Stimulated activated CD4-positive, alpha-beta T cell treated with anti-CD3 and anti-CD28 coated beads, TNF-alpha, amount 100 ng/mL, for 1 hour (primary cell): Measurements from ENCODE around the gene LYRM9.
"Not testable (repeated sequence)": the region's sequence is repeated elsewhere in the genome, so short reads cannot be mapped to it uniquely, and the experiment has no call there.

Source experiments
- DNase-seq, 3 donors: peaks; one replicate each; pipeline ENCODE4 v3.0.0-alpha.2; 2020; ENCODE audit warnings: low read depth in 3 of 3, low spot score in 1 of 3

LYRM9 gene

DNA sequence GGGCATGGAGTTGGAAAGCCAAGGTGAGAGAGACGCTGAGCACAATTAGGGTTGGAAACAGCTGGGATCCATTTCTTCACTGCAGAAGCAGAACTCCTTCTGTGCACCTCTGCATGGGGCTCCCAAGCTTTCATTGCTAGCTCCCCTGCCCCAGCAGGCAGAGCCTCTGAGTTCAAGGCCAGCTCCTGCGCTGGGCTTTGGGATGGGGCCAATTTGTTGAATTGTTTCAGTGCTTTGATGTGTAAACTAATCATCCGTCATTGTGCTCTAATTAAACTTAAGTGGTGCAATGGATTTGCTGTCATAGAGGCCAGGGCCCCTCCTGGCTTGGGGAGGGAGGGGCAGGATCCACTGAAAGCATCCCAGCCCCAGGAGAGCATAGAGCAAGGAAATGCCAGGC lies 13.5 kb upstream of the LYRM9 start:
- DNase-seq = no peak

DNA sequence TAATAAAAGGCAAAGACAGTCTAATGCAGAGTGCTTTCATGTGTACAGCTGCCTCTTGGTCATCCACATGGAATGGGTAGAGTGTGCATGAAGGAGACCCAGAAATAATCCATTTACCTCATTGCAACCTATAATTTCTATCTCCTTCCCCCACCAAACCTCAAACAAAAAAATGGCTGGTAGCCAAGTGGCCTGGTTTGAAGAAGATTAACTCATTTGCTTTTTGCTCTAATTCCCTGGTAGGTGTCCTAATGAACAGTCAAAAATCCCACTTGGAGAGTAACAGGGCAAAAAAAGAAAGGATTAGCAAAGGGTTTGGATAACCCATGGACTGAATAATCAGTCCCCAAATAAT lies 13.0 kb upstream of the LYRM9 start:
- no peak for DNase-seq

DNA sequence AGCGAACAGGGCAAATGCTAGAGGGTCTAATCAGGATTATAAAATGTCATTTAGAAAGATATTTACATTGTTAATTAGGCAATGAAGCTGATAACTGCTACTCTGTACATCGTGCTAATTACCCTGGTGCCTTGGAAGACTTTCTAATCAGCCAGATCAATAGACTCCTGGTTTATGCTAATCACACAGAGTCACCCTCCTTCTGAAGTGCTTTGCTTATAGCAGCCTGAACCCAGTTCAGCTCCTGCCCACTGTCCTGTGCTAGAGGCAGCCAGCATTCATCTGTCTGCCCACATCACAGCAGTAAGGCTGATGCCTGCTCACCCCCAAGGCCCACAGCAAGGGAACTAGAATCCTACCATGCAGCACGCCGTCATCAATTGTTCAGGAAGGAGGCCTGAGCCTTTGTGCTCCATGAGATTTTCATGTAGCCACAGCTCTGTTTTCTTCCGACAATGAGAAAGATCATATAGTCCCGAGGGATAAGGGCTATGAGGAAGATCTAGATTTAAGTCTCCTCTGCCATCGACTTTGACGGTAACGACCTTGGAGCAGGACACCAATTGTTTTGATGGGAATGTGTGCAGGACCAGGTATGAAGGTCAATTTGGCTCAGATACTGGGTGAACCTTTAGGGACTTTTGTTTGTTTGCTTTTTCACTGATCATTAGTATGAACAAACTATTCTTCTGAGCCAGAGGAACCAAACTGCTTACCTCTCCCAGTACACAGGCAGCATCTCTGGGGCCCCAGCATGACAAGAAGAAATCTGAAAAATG lies 12.5 kb upstream of the LYRM9 start:
- no peak for DNase-seq

DNA sequence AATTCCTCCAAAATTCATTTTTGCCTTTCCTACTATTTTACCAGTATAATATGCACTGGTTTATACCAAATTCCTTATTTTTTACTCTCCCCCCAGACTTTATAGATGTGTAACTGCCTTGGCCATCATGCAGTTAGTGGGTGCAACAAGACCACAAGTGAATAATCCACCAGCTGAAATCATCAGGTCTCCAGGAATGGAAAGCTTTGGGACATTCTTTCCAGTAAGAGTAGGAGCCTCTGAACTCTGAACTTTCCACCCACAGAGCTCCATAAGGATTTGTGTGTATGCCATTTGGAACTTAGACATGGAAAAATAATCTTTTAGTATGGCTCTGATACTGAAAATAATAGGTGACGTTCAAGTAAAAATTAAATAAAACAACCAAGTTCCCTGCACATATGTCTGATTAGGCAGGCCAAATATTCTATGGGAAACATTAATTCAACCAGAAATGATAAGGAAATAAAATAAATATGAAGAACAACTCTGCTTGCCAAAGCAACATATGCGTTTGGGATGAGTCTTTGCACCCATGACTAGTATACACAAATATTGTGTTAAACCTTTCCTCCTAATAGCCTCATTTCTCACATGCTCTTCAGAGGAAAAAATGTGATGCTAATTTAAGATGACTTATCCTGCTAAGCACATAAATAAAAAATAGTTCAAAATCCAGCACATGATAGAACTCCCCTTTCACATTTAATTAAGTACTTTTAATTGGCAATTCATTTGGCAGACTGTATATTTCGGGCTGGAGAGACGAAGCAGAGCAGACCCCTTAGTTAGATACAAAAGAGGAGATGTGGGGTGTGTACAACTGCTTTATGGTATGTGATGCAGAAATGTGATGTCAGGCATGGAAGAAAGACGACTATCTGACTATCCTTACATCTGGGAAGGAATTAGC lies 11.6 kb upstream of the LYRM9 start:
- DNase-seq = no peak

DNA sequence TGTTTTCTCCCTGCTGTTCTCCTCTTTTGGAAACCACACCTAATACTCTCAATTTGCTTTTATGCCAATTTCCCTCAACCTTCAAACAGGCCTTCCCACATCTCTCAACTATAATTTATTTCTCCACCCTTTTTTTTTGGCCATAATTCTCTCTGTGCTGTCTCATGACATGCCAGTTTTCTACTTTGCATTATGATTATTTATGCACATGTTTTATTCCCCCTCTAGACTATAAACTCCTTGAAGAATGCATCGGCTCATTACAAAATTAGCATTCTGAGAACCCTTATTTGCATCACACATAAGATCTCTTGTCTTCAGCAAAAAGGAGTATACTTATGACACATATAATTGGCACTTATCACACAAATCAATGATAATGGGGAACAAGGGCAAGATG lies 10.9 kb upstream of the LYRM9 start:
- no peak for DNase-seq

DNA sequence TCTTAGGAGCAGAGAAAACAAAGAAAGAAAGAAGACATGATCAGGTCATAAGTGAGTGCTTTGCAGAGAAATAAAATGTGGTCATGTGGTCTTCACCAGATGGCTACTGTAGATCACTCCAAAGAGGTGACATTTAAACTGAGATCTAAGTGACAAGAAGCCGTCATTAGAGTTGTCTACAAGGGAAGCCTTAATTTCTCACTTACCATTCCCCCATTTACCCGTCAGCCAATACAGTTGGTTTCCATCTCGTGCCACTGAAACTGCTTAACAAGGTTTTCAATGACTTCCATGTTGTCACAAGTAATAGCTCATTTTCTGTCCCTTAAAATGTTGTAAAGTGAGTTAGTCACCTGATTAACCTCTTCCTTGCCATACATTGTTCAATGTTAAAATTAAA lies 6.4 kb upstream of the LYRM9 start:
- no peak for DNase-seq

DNA sequence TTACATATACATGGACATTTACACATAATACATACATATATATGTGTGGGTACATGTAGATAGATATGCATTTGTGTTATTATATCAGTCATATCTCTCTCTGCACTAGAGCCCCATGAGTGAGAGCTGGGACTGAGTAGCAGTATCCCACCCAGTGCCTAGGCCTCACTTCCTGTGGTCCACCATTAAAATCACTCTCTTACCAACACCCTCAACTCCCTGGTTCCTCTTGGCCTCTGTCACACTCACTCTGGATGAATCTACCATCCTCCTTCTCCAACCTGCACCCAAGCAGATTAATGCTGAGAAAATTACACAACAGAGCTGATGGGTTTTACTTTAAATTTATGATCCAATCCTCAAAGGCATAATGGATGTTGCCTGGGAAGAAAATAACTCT lies 4.9 kb upstream of the LYRM9 start:
- DNase-seq = no peak

DNA sequence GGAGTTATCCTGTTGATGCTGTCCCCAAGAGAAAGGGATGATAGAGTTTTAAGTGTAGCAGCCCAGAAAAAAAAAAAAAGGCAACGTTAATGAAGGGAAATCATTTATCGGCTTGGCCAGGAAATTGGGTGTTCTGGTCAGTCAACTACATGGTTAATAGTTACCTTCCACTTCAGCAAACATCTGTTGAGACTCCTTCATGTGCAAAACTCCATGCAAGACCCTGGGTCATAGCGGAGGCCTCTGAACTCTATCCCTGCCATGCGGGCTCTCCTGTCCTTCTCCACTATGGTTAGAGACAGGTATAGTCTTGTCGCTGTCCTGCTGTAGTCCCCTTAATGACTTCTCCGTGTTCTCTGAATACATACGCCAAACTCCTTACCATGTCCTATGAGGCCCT lies 3.5 kb upstream of the LYRM9 start:
- no peak for DNase-seq

DNA sequence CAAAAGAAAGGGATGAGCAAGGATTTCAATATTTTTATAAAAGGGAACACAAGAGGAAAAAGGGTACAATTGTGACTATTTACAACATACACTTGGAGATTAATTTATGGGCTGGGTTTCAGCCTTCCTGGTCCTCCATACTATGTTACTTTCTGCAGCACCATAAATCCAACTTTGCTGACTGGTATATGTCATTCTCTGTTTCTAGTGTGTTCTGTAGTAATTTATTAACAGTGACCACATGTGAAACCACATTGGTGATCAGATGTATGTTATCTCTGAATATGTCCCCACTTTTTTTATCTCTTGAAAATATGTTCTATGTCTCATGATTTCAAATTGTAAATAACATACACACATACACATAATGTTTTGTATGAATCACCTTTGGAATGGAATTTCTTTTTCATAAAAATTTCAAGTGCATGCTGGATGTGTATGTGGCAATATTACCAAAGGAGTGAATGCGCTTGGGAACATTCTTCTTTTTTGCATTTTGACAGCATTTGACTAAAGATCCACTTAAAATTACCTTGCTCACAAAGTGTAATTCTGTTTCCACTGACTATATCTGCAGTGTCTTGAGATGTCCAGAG lies 2.9 kb upstream of the LYRM9 start:
- DNase-seq = no peak

DNA sequence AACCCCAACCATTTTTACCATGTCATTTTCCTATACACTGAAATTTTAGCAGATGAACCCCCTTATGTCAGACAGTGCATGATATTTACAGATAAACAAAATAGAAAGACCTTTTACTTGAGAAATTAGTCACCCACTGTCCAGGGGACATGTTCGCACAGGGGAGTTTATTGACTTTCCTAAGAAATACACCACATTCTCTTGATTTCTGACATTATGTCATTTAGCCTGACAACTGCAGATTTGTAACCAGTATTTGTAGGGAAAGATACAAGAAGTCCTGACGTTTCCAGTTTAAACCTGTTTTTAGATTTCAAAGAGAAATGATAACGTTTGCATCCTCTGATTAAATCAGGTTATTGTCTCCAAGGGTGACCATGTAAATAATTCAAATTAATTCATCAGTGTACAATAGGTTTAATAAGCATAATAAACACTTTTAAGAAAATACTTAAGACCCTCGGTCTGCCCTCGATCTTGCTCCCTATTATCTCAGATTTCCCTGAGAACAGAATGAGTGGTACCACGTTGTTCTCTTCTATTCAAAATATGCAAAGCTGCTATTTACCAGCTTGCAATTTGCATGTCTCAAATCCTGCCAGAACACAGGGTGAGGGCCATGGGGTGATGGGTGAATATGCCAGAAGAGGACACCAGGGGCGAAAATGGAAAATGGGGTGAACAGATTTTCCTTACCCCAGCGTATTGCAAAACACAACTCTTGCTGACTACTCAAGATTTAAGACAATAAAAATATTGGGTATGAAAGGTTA lies 2.1 kb upstream of the LYRM9 start:
- DNase-seq = no peak

DNA sequence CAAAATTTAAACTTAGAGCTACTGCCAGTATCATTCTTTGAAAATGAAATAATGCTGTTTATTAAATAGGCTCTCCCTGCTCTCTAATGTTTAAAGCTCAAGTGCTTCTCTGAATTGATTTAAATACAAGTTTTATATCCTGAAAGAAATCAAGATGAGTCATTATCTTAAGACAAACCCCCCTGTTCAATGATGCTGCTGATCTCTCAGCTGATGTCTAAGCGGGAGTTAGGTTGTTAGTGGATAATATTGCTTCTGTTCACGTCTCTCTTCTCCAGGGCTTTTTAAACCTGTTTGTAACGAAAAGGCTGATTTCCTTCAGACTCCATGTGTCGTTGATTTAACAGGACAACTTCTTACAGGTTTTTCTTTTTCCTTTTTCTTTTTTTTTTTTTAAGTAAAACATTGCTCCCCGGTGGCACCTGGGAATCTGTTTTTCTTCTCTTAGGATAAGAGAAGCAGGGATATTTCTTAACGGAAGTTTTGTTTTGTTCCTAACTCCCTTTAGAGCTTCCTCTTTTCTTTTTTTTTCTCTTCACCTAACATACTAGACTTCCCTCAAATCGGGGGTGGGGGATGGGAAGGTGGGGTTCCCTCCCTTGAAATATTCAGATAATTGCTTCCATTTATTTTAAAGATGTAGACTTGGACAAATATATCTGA lies 807 bp upstream of the LYRM9 start:
- DNase-seq = no peak

DNA sequence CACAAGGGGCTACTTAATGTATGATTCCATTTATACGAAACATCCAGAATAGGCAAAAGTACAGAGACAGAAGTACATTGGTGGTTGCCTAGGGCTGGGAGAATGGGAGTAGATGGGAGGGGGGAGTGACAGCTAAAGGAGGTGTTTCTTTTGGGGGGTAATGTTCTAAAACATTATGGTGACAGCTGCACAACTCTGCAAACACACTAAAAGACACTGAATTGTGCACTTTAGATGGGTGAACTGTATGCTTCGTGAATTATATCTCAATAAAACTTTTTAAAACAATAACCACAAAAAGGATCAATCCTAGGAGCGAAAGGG lies 661 bp downstream of the LYRM9 start:
- no peak for DNase-seq

DNA sequence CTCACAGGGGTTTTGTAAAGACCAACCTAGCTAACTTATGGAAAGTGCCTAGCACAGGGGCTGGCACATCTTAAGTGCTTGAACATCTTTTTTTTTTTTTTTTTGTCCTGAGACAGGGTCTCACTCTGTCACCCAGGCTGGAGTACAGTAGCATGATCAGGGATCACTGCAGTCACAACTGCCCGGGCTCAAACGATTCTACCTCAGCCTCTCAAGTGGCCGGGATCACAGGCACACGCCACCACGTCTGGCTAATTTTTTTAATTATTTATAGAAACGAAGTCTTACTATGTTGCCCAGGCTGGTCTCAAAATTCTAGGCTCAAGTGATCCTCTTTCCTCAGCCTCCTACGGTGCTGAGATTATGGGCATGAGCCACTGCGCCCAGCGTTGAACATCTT lies 1.3 kb downstream of the LYRM9 start:
- DNase-seq = no peak

DNA sequence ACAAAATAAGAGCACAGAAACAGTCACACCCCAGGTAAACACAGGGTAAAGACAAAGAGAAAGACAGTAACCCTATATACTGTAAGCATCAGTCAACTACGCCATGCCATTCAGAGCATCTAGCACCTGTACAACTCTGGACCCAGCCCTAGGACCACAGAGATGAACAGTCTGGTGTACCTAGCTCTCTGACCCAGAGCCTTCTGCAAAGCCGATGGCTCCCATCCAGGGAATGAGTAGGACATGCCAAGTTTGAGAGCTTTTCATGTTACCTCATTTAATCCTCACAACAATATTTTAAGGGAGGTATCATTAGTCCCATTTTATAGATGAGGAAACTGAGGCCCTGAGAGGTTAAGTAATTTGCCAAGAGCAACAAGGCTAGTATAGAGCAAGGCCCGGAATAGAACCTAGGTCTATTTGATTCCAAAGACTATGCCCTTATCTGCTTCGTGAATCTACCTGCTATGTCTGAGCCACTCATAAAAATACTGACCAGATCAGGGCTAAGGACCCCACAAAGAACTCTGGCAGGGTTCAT lies 3.4 kb downstream of the LYRM9 start:
- no peak for DNase-seq

DNA sequence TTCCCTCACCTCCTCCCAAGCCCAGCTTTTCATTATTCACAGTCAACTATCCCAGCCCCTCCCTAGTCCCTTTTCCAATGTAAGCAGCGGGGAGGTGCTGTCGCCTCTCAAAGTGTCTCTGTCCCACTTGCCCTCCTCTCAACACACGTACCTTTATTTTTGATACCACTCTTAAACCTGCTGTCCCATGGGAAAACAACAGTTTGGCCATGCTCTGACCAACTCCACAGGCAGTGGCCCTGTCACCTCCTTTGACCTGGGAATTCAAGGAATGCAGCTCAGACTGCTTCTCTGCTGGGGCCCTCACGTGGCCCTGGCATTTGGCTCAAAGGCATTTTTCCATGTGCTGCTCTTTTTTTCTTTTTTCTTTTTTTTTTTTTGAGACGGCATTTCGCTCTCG lies 4.2 kb downstream of the LYRM9 start:
- DNase-seq = no peak

DNA sequence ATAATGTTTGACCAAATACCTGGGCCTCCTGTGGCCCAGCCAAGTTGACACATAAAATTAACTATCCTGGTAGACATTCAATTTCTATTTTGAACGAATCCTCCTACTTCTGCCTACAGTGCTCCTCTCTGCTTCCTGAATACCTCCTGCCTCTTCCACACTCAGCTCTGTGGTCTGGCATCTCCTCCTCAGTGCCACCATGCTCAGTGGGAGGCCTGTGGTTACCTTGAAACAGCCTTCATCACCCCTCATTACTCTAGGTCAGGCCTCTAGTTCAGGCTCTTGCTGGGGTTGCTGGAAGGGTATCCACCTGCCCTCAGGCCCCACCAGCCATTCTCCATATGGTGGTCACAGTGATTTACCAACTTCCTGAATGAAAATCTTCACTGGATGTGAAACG lies 5.1 kb downstream of the LYRM9 start:
- no peak for DNase-seq

DNA sequence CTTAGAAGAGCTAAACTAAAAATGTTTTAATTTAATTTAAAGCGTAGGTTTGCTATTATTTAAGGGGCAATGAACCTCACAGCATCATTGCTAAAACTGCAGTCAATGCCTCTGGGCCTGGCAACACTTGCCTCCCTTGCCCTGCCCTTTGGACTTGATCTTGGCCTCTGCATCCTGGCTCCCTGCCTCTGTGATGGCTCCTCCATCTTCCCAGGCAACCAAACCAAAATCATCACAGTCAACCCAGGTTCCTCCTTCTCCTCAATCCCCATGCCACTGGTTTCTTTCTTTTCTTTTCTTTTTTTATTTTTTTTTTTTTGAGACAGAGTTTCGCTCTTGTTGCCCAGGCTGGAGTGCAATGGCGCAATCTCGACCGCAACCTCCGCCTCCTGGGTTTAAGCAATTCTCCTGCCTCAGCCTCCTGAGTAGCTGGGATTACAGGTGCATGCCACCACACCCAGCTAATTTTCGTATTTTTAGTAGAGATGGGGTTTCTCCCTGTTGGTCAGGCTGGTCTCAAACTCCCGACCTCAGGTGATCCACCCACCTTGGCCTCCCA lies 6.7 kb downstream of the LYRM9 start:
- DNase-seq = not testable (repeated sequence)

DNA sequence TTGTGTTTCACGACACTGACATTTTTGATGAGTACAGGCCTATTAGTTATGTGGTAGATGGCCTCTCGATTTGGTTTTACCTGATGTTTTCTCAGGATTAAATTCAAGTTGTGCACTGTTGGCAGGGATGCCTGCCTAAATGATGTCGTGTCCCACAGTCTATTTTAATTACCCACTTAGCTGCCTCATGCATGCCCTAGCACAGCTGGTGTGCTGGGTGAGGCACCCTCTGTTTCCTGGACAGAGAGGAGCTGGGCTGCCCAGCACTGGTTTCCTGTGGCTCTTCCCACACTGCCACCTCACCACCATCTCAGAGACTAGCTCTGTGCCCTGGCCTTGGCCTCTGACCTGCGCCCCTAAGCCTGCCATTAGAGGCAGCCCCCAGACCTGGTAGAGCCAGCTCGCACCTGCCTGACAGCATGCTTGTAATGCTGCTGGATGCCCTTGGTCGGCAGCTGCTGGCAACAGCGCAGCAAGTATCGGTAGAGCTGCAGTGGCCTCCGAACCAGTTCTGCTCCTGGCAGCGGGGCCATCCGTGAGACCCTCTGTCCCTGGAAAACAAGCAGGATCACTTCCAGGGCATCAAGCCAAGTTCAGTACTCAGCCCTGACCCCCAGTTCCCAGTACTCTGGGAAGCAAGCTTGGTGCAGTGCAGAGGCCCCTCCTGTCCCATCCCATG lies 10.9 kb downstream of the LYRM9 start:
- no peak for DNase-seq

DNA sequence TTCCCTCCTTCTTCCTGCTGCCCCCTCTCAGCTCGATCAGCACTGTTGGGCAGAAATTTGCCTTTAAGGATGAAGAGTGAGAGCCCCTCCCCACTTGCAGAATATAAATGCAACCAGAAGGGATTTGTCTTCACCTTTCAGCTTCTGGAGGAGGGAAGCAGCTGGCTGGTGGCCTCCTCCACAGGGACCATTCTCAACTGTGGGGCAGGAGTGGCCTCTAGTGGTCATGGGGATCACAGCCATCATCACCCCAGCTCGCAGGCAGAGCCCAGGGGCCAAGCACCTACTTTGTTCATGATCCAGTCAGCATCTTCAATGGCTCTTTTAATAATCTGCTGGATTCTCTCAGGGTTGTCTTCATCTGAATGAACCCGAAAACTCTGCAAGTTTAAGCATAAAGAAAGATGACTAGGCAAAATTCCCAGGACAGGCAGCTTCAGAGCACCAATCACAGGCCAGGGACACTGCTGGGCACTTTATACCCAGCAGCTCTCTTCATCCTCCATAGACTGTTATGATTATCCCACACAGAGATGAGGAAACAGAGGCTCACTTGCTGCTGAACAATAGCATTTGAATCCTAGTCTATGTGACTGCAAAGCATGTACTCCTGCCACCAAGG lies 13.1 kb downstream of the LYRM9 start:
- peak; percentile 8 to 49 (median 20) for DNase-seq
